Measurements from ENCODE around the gene HDGFL2. TPM values are rescaled to one million over a fixed set of nuclear protein-coding genes. Genes with fewer than 3 reads are reported as not detected.

The HDGFL2 gene
- total and polyA plus RNA-seq, 2 donors from 2014 or later = 37.8 to 38.8 TPM

GRCh38 chr19:4497770-4498389 is 25.8 kb downstream of the HDGFL2 start:
- Histone ChIP-seq H3K9ac (ENCODE audit: low read length in 3 of 3) (no peak overlapping the region), H3K9me3 (ENCODE audit: control insufficient read depth in 2 of 3, insufficient read depth in 1 of 3, low read length in 3 of 3) (no peaks in the 10 kb centered on the region), H3K36me3 (ENCODE audit: control insufficient read depth in 2 of 3, insufficient read depth in 3 of 3, low read length in 3 of 3) (peaks cover 0 to 17% (median 3%) of the 10 kb centered on the region in 3 donors), H3K27ac (ENCODE audit: low read depth in 2 of 2, low read length in 2 of 2) (no peak overlapping the region), H3K4me1 (ENCODE audit: control insufficient read depth in 2 of 3, insufficient read depth in 2 of 3, low read depth in 1 of 3, low read length in 3 of 3) (no peaks in the 10 kb centered on the region), H3K27me3 (ENCODE audit: control insufficient read depth, insufficient read depth, low read length) (no peaks in the 10 kb centered on the region), H3K4me3 (ENCODE audit: low read length in 3 of 3) (no peak overlapping the region)
- TF ChIP-seq CTCF (IDR thresholded peaks at IDR 0.05; ENCODE audit: borderline replicate concordance, extremely low read depth, insufficient read depth) = no peak
- FAIRE-seq = no peak
- DNase-seq = no peak
- intact Hi-C loops (cut with DNase I) = no loop called here

GRCh38 chr19:4498694-4499093 is 26.6 kb downstream of the HDGFL2 start:
- no peak for DNase-seq

GRCh38 chr19:4499318-4499717 is 27.2 kb downstream of the HDGFL2 start:
- peaks cover 0 to 14% (median 2%) of the 10 kb centered on the region in 3 donors for H3K36me3 ChIP-seq (ENCODE audit: control insufficient read depth in 2 of 3, insufficient read depth in 3 of 3, low read length in 3 of 3)
- FAIRE-seq = no peak
- no peak for DNase-seq
- no peak overlapping the region for H3K4me3 ChIP-seq (ENCODE audit: low read length in 3 of 3)
- H3K27ac ChIP-seq (ENCODE audit: low read depth in 2 of 2, low read length in 2 of 2) = no peak overlapping the region
- H3K9me3 ChIP-seq (ENCODE audit: control insufficient read depth in 2 of 3, insufficient read depth in 1 of 3, low read length in 3 of 3) = no peaks in the 10 kb centered on the region
- no peak for TF ChIP-seq CTCF (IDR thresholded peaks at IDR 0.05; ENCODE audit: borderline replicate concordance, extremely low read depth, insufficient read depth)
- H3K27me3 ChIP-seq (ENCODE audit: control insufficient read depth, insufficient read depth, low read length) = no peaks in the 10 kb centered on the region
- H3K9ac ChIP-seq (ENCODE audit: low read length in 3 of 3) = no peak overlapping the region
- intact Hi-C loops (cut with DNase I) = no loop called here
- no peaks in the 10 kb centered on the region for H3K4me1 ChIP-seq (ENCODE audit: control insufficient read depth in 2 of 3, insufficient read depth in 2 of 3, low read depth in 1 of 3, low read length in 3 of 3)

More at GRCh38 chr19:4498694-4499093, 26.6 kb downstream of the HDGFL2 start:
- no peak overlapping the region for H3K9ac ChIP-seq (ENCODE audit: low read length in 3 of 3)
- TF ChIP-seq CTCF (IDR thresholded peaks at IDR 0.05; ENCODE audit: borderline replicate concordance, extremely low read depth, insufficient read depth) = no peak
- intact Hi-C loops (cut with DNase I) = no loop called here
- H3K27me3 ChIP-seq (ENCODE audit: control insufficient read depth, insufficient read depth, low read length) = no peaks in the 10 kb centered on the region
- no peak overlapping the region for H3K27ac ChIP-seq (ENCODE audit: low read depth in 2 of 2, low read length in 2 of 2)
- no peaks in the 10 kb centered on the region for H3K9me3 ChIP-seq (ENCODE audit: control insufficient read depth in 2 of 3, insufficient read depth in 1 of 3, low read length in 3 of 3)
- no peaks in the 10 kb centered on the region for H3K4me1 ChIP-seq (ENCODE audit: control insufficient read depth in 2 of 3, insufficient read depth in 2 of 3, low read depth in 1 of 3, low read length in 3 of 3)
- no peak for FAIRE-seq
- no peak overlapping the region for H3K4me3 ChIP-seq (ENCODE audit: low read length in 3 of 3)
- H3K36me3 ChIP-seq (ENCODE audit: control insufficient read depth in 2 of 3, insufficient read depth in 3 of 3, low read length in 3 of 3) = peaks cover 0 to 14% (median 0%) of the 10 kb centered on the region in 3 donors

GRCh38 chr19:4499855-4500254 is 27.8 kb downstream of the HDGFL2 start:
- Histone ChIP-seq H3K4me1 (ENCODE audit: control insufficient read depth in 2 of 3, insufficient read depth in 2 of 3, low read depth in 1 of 3, low read length in 3 of 3) (no peaks in the 10 kb centered on the region), H3K4me3 (ENCODE audit: low read length in 3 of 3) (no peak overlapping the region), H3K9ac (ENCODE audit: low read length in 3 of 3) (no peak overlapping the region), H3K27ac (ENCODE audit: low read depth in 2 of 2, low read length in 2 of 2) (no peak overlapping the region), H3K9me3 (ENCODE audit: control insufficient read depth in 2 of 3, insufficient read depth in 1 of 3, low read length in 3 of 3) (no peaks in the 10 kb centered on the region), H3K27me3 (ENCODE audit: control insufficient read depth, insufficient read depth, low read length) (no peaks in the 10 kb centered on the region), H3K36me3 (ENCODE audit: control insufficient read depth in 2 of 3, insufficient read depth in 3 of 3, low read length in 3 of 3) (peaks cover 0 to 10% (median 2%) of the 10 kb centered on the region in 3 donors)
- FAIRE-seq = no peak
- no peak for DNase-seq
- intact Hi-C loops (cut with DNase I) = no loop called here
- TF ChIP-seq CTCF (IDR thresholded peaks at IDR 0.05; ENCODE audit: borderline replicate concordance, extremely low read depth, insufficient read depth) = no peak
